ENCODE measurements around the gene HAP1.

The HAP1 gene

DNA sequence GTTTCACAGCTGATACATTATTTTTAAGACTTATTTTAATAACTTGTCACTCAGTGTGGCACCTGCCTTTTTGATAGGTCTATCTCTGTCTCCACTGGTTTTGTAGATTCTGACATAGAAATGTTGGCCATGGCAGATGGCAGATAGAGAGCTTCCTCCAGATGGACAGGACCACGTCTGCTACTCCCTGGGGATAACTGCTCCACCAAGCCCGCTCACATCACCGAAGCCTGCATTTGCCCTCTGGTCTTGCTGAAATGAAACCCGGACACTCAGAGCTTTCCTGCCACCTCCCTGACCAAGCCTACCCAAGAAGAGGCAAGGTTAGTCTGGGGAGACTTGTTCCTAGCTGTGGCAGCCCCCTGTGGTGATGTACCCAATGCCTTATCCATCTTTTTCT, 16.4 kb upstream of the HAP1 start:
- no peak overlapping the region for H3K4me3 ChIP-seq (ENCODE audit: low read depth, low read length, poor library complexity, severe bottlenecking)
- H2AFZ ChIP-seq (ENCODE audit: low read length) = no peak overlapping the region
- 0 out of 2 replicates have a peak, but pooled peaks cover 3% of the 10 kb centered on the region for H3K27me3 ChIP-seq (ENCODE audit: insufficient read depth, low read length)
- no peak overlapping the region for H3K27ac ChIP-seq (ENCODE audit: low read depth, low read length, poor library complexity, severe bottlenecking)
- peaks cover 4% of the 10 kb centered on the region; the same call in 1 of the 2 replicates for H3K36me3 ChIP-seq (ENCODE audit: insufficient read depth, low read length)
- no peak for TF ChIP-seq EZH2 (IDR thresholded peaks at IDR 0.05; ENCODE audit: borderline replicate concordance, low read length)
- TF ChIP-seq, protein P1, sequence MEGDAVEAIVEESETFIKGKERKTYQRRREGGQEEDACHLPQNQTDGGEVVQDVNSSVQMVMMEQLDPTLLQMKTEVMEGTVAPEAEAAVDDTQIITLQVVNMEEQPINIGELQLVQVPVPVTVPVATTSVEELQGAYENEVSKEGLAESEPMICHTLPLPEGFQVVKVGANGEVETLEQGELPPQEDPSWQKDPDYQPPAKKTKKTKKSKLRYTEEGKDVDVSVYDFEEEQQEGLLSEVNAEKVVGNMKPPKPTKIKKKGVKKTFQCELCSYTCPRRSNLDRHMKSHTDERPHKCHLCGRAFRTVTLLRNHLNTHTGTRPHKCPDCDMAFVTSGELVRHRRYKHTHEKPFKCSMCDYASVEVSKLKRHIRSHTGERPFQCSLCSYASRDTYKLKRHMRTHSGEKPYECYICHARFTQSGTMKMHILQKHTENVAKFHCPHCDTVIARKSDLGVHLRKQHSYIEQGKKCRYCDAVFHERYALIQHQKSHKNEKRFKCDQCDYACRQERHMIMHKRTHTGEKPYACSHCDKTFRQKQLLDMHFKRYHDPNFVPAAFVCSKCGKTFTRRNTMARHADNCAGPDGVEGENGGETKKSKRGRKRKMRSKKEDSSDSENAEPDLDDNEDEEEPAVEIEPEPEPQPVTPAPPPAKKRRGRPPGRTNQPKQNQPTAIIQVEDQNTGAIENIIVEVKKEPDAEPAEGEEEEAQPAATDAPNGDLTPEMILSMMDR (IDR thresholded peaks at IDR 0.05; ENCODE audit: low read length) = no peak
- no peaks in the 10 kb centered on the region for H4K20me1 ChIP-seq (ENCODE audit: insufficient read depth, low read length)
- H3F3A ChIP-seq (ENCODE audit: insufficient read depth, low read length) = no peaks in the 10 kb centered on the region
- H3K79me2 ChIP-seq (ENCODE audit: insufficient read depth, low read length) = no peaks in the 10 kb centered on the region
- no peaks in the 10 kb centered on the region for H3K9me2 ChIP-seq (ENCODE audit: low read depth, low read length)
- H3K9ac ChIP-seq (ENCODE audit: low read length) = no peak overlapping the region
- no peaks in the 10 kb centered on the region for H3K9me3 ChIP-seq (ENCODE audit: low read length)
- no peaks in the 10 kb centered on the region for H3K4me1 ChIP-seq (ENCODE audit: insufficient read depth, low read length, severe bottlenecking)
- H3K4me2 ChIP-seq (ENCODE audit: low read length) = no peak overlapping the region

DNA sequence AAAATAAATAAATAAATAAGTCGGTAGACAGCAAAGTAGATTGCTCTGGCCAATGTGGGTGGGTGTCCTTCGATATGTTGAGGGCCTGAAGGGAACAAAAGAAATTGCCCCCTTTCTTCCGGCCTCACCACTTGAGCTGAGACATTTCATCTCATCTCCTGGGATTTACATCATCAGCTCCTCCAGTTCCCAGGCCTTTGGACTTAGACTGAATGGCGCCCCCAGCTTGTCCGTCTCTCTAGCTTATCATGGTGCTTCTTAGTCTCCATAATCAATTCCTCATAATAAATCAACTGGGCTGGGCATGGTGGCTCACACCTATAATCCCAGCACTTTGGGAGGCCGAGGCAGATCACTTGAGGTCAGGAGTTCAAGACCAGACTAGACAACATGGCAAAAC, 13.8 kb upstream of the HAP1 start:
- no peak overlapping the region for H3K4me3 ChIP-seq (ENCODE audit: low read depth, low read length, poor library complexity, severe bottlenecking)
- H3K9me3 ChIP-seq (ENCODE audit: low read length) = no peaks in the 10 kb centered on the region
- no peaks in the 10 kb centered on the region for H4K20me1 ChIP-seq (ENCODE audit: insufficient read depth, low read length)
- H3K9me2 ChIP-seq (ENCODE audit: low read depth, low read length) = no peaks in the 10 kb centered on the region
- H3K4me2 ChIP-seq (ENCODE audit: low read length) = no peak overlapping the region
- H3K79me2 ChIP-seq (ENCODE audit: insufficient read depth, low read length) = no peaks in the 10 kb centered on the region
- H3K4me1 ChIP-seq (ENCODE audit: insufficient read depth, low read length, severe bottlenecking) = no peaks in the 10 kb centered on the region
- no peak overlapping the region for H3K9ac ChIP-seq (ENCODE audit: low read length)
- no peaks in the 10 kb centered on the region for H3F3A ChIP-seq (ENCODE audit: insufficient read depth, low read length)
- no peak overlapping the region for H2AFZ ChIP-seq (ENCODE audit: low read length)
- H3K27ac ChIP-seq (ENCODE audit: low read depth, low read length, poor library complexity, severe bottlenecking) = no peak overlapping the region
- H3K36me3 ChIP-seq (ENCODE audit: insufficient read depth, low read length) = no peaks in the 10 kb centered on the region
- H3K27me3 ChIP-seq (ENCODE audit: insufficient read depth, low read length) = no peaks in the 10 kb centered on the region
- TF ChIP-seq, protein P1 (IDR thresholded peaks at IDR 0.05; ENCODE audit: low read length) = no peak
- no peak for TF ChIP-seq EZH2 (IDR thresholded peaks at IDR 0.05; ENCODE audit: borderline replicate concordance, low read length)

DNA sequence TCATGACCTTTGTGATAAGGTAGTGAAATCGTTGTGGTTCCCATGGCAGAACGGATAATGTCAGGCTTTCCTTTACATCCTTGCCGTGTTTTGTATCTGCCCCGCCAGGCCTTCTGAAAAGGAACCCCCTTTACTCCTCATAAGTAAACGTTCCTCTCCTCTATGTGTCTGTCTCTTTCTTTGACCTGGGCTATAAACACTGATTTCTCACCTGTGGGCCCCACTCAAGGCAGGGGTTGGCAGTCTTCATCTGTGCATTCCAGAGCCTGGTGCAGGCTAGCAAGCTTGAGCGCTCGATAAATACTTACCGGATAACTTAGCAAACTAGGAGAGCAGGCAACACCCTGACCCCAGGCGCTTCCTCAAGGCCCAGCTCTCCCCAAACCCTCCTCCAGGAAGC, 7.3 kb upstream of the HAP1 start:
- Histone ChIP-seq H3K9me3 (ENCODE audit: low read length) (no peaks in the 10 kb centered on the region), H3K9ac (ENCODE audit: low read length) (no peak overlapping the region), H3K36me3 (ENCODE audit: insufficient read depth, low read length) (no peaks in the 10 kb centered on the region), H3K4me1 (ENCODE audit: insufficient read depth, low read length, severe bottlenecking) (peaks cover 5% of the 10 kb centered on the region), H3K4me2 (ENCODE audit: low read length) (no peak overlapping the region), H4K20me1 (ENCODE audit: insufficient read depth, low read length) (no peaks in the 10 kb centered on the region), H3K27me3 (ENCODE audit: insufficient read depth, low read length) (0 out of 2 replicates have a peak, but pooled peaks cover 11% of the 10 kb centered on the region), H2AFZ (ENCODE audit: low read length) (no peak overlapping the region), H3K79me2 (ENCODE audit: insufficient read depth, low read length) (no peaks in the 10 kb centered on the region), H3K27ac (ENCODE audit: low read depth, low read length, poor library complexity, severe bottlenecking) (no peak overlapping the region), H3F3A (ENCODE audit: insufficient read depth, low read length) (no peaks in the 10 kb centered on the region), H3K4me3 (ENCODE audit: low read depth, low read length, poor library complexity, severe bottlenecking) (no peak overlapping the region), H3K9me2 (ENCODE audit: low read depth, low read length) (no peaks in the 10 kb centered on the region)
- no peak for TF ChIP-seq EZH2 (IDR thresholded peaks at IDR 0.05; ENCODE audit: borderline replicate concordance, low read length)

DNA sequence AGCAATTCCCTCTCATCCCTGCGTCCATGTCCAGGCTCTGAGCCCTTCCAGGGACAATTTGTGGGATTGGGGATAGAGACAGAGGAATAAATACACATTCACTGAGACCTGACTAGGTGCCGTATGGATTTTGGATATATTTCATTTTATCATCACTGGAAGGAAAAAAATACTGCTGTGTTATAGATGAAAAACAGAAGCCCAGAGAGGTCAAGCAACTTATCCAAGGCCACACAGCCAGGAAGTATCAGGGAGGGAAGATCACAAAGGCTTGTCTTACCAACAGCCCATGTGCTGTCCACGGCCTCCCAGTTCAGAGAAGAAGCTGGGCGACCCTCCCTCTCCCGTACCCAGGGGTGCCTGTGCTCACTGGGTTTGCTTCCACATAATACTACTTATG, 6.1 kb upstream of the HAP1 start:
- Histone ChIP-seq H2AFZ (ENCODE audit: low read length) (no peak overlapping the region), H3K27ac (ENCODE audit: low read depth, low read length, poor library complexity, severe bottlenecking) (no peak overlapping the region), H3K79me2 (ENCODE audit: insufficient read depth, low read length) (no peaks in the 10 kb centered on the region), H3K4me3 (ENCODE audit: low read depth, low read length, poor library complexity, severe bottlenecking) (no peak overlapping the region), H3K9ac (ENCODE audit: low read length) (no peak overlapping the region), H4K20me1 (ENCODE audit: insufficient read depth, low read length) (no peaks in the 10 kb centered on the region), H3K9me3 (ENCODE audit: low read length) (no peaks in the 10 kb centered on the region), H3K4me2 (ENCODE audit: low read length) (no peak overlapping the region), H3K27me3 (ENCODE audit: insufficient read depth, low read length) (0 out of 2 replicates have a peak, but pooled peaks cover 11% of the 10 kb centered on the region), H3K9me2 (ENCODE audit: low read depth, low read length) (no peaks in the 10 kb centered on the region), H3K4me1 (ENCODE audit: insufficient read depth, low read length, severe bottlenecking) (peaks cover 5% of the 10 kb centered on the region), H3K36me3 (ENCODE audit: insufficient read depth, low read length) (no peaks in the 10 kb centered on the region), H3F3A (ENCODE audit: insufficient read depth, low read length) (no peaks in the 10 kb centered on the region)
- TF ChIP-seq, protein P1 (IDR thresholded peaks at IDR 0.05; ENCODE audit: low read length) = no peak
- no peak for TF ChIP-seq EZH2 (IDR thresholded peaks at IDR 0.05; ENCODE audit: borderline replicate concordance, low read length)
